Suprapubic skin (tissue), 3 donors: Measurements from ENCODE around the gene SNRNP40.

Experiments
- CTCF ChIP-seq, 2 donors: fragments of 200-600 bp in 1 of 2; fragments of 450-650 bp in 1 of 2; sonication (generic) in 1 of 2; IDR thresholded peaks; one replicate each; pipeline ENCODE4 v1.5.1; 2016 to 2019; ENCODE audit warnings: antibody characterized with exemption in 2 of 2, mild to moderate bottlenecking in 1 of 2, moderate library complexity in 1 of 2
- EP300 ChIP-seq: sonication (generic); formaldehyde crosslinking; IDR thresholded peaks from one replicate; pipeline ENCODE4 v1.6.1; 2017; ENCODE audit warnings: antibody characterized with exemption
- POLR2A ChIP-seq, 2 donors: fragments of 450-650 bp; IDR thresholded peaks; one replicate each; pipeline ENCODE4 v1.6.1; 2017; ENCODE audit warnings: antibody characterized with exemption in 2 of 2, mild to moderate bottlenecking in 2 of 2, moderate library complexity in 2 of 2

GRCh38 chr1:31234123-31234708 is 62.4 kb downstream of the SNRNP40 start:
- TF ChIP-seq CTCF (IDR thresholded peaks at IDR 0.05), result no peak
- no peak for TF ChIP-seq EP300
- no peak for TF ChIP-seq POLR2A (IDR thresholded peaks at IDR 0.05)
